Neutrophil (primary cell): ENCODE data around the gene FRMD6.

Source experiments
- H3K27ac ChIP-seq: fragments of 200-600 bp; sonication (generic); 2 replicates; pipeline ENCODE4 v1.5.1; 2016; ENCODE audit warnings: mild to moderate bottlenecking, moderate library complexity
- H3K27me3 ChIP-seq: fragments of 200-600 bp; sonication (generic); 2 replicates; pipeline ENCODE4 v1.6.0; 2016; ENCODE audit warnings: mild to moderate bottlenecking
- H3K36me3 ChIP-seq: fragments of 200-600 bp; sonication (generic); 2 replicates; pipeline ENCODE4 v1.5.1; 2017
- H3K4me1 ChIP-seq, 2 experiments: fragments of 200-600 bp in 1 of 2; sonication (generic) in 1 of 2; 1 replicate in 1 of 2; 2 replicates in 1 of 2; pipeline versions ENCODE4 v1.5.1 to v1.6.1; 2013 to 2016; ENCODE audit warnings: low read depth in 1 of 2, low read length in 1 of 2, mild to moderate bottlenecking in 1 of 2, moderate library complexity in 1 of 2; ENCODE audit not compliant: control insufficient read depth in 1 of 2, insufficient read depth in 1 of 2
- H3K4me3 ChIP-seq, 2 experiments: fragments of 200-600 bp in 1 of 2; sonication (generic) in 1 of 2; 1 replicate in 1 of 2; 2 replicates in 1 of 2; pipeline ENCODE4 v1.5.1; 2013 to 2016; ENCODE audit warnings: low read depth in 1 of 2, low read length in 1 of 2, mild to moderate bottlenecking in 1 of 2, moderate library complexity in 1 of 2
- H3K9me3 ChIP-seq: fragments of 200-600 bp; sonication (generic); 2 replicates; pipeline ENCODE4 v1.5.1; 2016
- TF ChIP-seq, protein P1 (sequence below): fragments of 200-600 bp; sonication (generic); IDR thresholded peaks from 2 replicates; pipeline ENCODE4 v1.5.1; 2016; ENCODE audit warnings: antibody characterized with exemption

Gene FRMD6

GRCh38 chr14:51652168-51653078 is 713 bp downstream of the FRMD6 start:
- H3K4me1 ChIP-seq, result peaks cover 18 to 20% of the 10 kb centered on the region in 2 experiments
- H3K9me3 ChIP-seq, result no peaks in the 10 kb centered on the region
- H3K36me3 ChIP-seq, result no peaks in the 10 kb centered on the region
- TF ChIP-seq, protein P1, sequence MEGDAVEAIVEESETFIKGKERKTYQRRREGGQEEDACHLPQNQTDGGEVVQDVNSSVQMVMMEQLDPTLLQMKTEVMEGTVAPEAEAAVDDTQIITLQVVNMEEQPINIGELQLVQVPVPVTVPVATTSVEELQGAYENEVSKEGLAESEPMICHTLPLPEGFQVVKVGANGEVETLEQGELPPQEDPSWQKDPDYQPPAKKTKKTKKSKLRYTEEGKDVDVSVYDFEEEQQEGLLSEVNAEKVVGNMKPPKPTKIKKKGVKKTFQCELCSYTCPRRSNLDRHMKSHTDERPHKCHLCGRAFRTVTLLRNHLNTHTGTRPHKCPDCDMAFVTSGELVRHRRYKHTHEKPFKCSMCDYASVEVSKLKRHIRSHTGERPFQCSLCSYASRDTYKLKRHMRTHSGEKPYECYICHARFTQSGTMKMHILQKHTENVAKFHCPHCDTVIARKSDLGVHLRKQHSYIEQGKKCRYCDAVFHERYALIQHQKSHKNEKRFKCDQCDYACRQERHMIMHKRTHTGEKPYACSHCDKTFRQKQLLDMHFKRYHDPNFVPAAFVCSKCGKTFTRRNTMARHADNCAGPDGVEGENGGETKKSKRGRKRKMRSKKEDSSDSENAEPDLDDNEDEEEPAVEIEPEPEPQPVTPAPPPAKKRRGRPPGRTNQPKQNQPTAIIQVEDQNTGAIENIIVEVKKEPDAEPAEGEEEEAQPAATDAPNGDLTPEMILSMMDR, result no peak
- peak overlapping the region; percentile 34 for H3K27ac ChIP-seq
- H3K27me3 ChIP-seq, result peaks cover 37% of the 10 kb centered on the region
- peak overlapping the region; percentile 63 to 91 for H3K4me3 ChIP-seq

DNA sequence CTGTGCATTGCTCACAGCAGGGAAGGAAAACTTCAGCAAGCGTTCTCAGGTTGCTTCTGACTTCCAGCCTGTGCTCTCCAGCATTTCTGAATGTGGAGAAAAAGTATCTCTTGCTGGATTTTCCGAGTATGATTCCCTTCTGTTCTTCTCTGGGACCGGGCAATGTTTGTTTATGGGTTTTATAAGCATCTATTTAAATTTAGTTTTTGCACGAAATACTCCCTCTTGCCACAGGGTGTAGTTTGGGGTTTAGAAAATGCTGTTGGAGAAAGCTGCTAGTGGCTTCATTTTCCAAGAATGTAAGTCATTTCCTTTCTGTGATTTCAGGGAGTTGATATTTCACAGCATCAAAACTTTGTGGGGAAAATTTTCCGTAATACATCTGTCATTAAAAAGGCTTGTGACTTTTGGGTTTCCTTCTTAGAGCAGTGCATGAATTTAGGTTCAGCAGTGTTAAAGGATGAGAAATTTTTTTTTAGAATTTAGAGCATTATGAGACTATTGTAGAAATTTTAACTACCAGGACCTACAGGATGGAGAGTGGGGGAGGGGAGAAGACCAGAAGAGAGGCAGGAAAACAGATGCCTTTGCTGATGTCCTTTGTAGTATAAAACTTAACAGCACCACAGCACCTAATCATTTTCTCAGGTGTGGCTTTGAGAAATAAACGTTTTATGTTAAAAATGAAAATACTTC is 1.5 kb downstream of the FRMD6 start:
- Histone ChIP-seq H3K27me3 (peaks cover 37% of the 10 kb centered on the region), H3K27ac (no peak overlapping the region), H3K4me1 (peaks cover 18 to 20% of the 10 kb centered on the region in 2 experiments), H3K4me3 (no peak overlapping the region), H3K36me3 (no peaks in the 10 kb centered on the region), H3K9me3 (no peaks in the 10 kb centered on the region)
- TF ChIP-seq, protein P1, result no peak

DNA sequence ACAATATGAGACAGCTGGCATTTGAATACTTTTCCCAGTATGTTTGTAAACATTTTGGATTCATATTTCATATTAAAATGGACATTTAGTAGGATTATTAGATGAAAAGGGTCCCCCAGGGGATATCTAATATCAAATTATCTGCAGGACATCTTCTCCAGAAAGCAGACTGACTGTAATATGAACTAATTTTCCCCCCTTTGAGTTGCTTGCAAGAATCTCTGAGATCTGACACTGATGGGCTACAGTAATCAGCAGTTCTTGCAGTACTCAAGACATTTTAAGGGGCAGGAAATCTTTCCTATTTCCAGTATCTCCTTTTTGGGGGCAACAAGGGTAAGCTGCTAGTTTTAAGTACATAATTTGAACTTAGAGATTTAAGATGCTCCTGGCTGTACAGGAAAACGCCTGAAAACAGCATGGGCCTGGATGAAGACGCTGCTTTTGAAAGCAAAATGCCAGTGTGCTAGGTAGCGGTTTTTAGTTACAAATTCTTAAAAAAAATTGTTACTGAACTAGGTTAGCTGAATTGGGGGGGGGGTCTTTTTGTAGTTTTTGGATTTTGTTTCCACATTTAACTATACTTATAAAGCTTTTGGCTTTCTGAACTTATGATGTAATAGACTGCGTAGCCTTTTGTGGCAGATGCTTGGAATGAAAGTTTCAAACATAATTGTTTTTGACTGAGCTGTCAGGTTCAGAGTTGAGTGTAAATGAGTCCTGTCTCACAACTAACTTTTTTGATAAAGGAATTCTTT is 2.2 kb downstream of the FRMD6 start:
- Histone ChIP-seq H3K36me3 (no peaks in the 10 kb centered on the region), H3K27ac (no peak overlapping the region), H3K27me3 (peaks cover 37% of the 10 kb centered on the region), H3K4me3 (no peak overlapping the region), H3K9me3 (no peaks in the 10 kb centered on the region), H3K4me1 (peaks cover 18 to 20% of the 10 kb centered on the region in 2 experiments)
- TF ChIP-seq, protein P1, result no peak

- Histone ChIP-seq H3K27ac (no peak overlapping the region), H3K27me3 (peaks cover 37% of the 10 kb centered on the region), H3K4me3 (no peak overlapping the region), H3K9me3 (no peaks in the 10 kb centered on the region), H3K4me1 (peaks cover 18 to 20% of the 10 kb centered on the region in 2 experiments), H3K36me3 (no peaks in the 10 kb centered on the region)
- TF ChIP-seq, protein P1, result no peak
These were observed 2.8 kb downstream of the FRMD6 start for GRCh38 chr14:51654533-51654845.

DNA sequence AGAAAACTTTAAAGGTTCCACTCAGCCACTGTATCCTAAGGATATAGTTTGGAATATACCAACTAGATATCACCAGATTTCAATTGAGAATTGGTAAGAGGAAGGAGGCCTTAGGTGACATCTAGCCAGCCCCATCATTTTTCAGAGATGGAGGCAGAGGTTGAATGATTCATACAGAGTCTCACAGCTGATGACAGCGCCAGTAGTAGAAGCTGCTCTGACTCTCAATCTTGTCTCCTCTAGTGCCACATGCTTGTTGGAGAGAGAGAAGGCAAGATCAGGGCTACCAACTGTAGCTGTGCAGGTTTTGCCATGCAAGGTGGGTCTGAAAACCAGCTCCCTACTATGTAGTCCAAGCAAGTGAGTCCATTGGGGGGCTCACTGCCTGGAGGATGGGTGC is 6.1 kb downstream of the FRMD6 start:
- no peaks in the 10 kb centered on the region for H3K36me3 ChIP-seq
- H3K4me3 ChIP-seq, result no peak overlapping the region
- no peaks in the 10 kb centered on the region for H3K9me3 ChIP-seq
- H3K27me3 ChIP-seq, result peaks cover 14% of the 10 kb centered on the region
- no peak overlapping the region for H3K27ac ChIP-seq
- H3K4me1 ChIP-seq, result peaks cover 2 to 3% of the 10 kb centered on the region in 2 experiments
- TF ChIP-seq, protein P1, result no peak
